Measurements from ENCODE around the gene ABCB9.
A peak's percentile ranks its signal among the peaks of the same experiment; 100 is the strongest.
"Not testable (repeated sequence)": the region's sequence is repeated elsewhere in the genome, so short reads cannot be mapped to it uniquely, and the experiment has no call there.

ABCB9 gene

DNA sequence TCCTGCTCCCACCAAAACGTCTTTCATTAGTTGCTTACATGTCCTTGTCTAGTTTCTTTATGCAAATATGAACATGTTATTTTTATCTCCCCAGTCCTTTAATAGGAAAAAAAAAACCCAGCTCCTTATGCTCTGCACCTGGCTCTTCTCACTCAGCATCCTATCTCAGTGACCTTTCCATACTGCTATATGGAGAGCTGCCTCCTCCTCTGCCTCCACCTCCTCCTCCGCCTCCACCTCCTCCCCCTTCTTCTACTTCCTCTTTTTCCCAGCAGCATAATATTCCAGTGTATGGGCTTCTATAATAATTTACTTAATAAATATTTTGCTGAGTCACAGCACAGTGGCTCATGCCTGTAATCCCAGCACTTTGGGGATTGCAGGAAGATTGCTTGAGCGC, 31.5 kb downstream of the ABCB9 start:
- no peak for DNase-seq

DNA sequence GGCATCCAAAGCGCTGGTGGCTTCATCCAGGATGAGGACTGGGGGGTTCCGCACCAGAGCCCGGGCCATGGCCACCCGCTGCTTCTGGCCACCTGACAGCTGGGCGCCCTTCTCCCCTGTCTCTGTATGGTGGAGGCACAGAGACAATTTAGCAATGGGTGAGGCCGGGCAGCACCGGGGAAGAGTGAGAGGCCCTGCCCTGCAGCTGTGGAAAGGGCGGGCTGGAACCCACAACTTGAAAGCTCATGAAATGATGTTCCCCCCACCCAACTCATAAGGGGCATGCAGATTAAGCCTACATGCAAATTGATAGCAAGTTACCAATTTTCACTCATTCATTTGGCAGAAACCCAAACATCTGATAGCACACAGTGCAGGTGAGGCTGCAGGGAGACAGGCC, 34.1 kb downstream of the ABCB9 start:
- DNase-seq: no peak

DNA sequence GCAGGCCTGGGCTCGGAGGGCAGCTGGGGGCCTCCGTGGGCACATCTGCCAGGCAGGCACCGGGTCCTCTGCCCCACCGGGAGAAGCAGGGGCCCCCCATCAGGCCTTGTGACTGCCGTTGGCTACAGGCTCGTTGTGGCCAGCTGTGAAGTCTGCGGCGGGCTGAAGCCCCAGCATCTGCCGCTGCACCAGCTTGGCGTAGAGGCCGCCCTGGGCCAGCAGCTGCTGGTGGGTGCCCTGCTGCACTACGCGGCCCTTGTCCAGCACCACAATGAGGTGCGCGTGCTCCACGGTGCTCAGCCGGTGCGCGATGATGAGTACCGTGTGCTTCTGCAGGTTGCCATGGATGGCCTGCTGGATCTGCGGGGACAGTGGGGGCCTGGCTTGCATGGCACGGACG, 36.5 kb downstream of the ABCB9 start:
- no peak for DNase-seq

DNA sequence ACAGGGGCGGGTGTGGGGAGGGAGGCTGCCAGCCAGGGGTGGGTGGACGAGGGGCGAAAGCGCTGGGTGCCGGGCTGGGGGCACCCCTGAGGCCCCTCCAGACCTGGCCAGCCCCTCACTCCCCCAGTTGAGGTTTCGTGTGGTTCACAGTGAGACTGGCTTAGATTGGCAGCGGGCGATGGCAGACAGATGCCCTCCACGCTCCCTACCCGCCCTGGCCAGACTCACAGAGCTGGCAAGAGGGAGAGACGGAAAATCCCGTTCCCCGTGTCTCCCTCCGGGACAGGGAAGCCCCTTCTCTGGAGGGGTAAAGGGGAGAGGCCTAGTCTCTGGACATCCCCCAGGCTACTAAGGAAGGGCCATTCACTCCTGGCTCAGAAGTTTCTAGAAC, 37.1 kb downstream of the ABCB9 start:
- DNase-seq: no peak

DNA sequence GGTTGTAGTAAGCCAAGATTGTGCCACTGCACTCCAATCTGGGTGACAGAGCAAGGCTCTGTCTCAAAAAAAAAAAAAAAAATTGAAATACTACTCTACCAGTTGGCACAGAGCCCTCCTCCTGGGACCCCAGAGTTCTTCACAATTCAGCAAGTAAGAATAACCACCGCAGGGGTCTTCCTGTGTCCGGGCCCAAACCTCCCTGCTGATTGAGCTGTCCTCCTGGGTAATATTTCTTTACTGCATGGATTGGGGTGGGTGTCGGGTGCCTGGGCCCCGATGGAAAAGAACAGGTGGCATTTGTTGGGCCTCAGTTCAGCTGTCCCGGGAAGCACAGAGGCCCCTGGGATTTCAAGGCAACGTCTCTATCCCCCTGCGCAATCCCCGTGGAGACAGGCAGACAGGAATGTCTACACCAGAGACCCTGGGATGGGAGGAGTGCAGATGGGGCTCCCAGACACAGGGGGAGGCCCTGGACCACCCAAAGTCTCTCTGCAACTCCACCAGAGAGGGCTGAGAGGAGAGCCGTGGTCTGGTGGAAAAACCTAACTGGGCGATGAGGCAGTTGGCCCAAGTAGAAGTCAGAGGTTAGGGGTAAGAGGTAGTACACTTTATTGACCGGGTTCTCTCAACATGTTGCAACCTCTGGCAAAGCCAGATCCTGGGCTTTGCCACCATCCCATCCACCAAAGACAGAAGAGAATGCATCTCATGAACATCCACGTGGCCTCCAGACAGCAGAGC, 37.7 kb downstream of the ABCB9 start:
- DNase-seq: no peak

DNA sequence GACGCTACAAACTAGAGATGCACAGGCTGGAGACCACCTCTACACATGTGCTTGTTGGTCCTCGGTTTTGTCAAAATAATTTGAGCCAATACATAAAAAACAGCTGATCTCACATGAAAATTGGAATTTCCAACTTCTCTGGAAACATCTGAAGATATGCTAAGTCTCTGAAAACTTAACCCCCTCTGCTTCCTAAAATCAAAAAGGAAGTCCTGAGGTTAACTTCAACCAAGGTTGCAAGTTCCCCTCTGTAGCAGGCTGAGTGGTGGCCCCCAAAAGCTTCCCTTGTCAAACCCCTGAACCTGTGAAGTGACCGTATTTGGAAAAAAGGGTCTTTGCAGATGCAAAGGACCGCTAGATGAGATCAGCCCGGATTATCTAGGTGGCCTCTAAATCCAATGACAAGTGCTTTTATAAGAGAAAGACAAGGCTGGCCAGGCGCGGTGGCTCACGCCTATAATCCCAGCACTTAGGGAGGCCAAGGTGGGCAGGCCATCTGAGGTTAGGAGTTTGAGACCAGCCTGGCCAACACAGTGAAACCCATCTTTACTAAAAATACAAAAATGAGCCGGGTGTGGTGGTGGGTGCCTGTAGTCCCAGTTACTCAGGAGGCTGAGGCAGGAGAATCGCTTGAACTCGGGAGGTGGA, 38.4 kb downstream of the ABCB9 start:
- no peak for DNase-seq

DNA sequence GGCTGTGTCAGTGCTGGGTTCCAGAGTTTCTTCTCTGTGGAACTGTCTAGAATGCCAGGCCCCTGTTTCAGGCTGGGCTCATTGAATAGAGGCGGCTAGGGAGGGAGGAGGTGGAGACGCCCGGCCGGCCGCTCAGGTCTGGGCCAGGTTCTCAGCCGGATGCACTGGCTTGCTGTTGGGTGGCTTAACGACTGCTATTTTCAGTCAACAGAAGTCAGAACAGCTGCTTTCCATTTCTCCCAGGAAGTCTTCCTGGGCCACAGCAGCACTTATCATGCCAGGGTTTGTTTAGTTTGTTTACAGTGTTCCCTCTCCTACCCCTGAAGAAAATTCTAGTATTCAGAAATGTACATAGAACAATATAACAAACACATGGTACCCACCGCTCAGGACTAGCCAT, 44.3 kb downstream of the ABCB9 start:
- no peak for DNase-seq

DNA sequence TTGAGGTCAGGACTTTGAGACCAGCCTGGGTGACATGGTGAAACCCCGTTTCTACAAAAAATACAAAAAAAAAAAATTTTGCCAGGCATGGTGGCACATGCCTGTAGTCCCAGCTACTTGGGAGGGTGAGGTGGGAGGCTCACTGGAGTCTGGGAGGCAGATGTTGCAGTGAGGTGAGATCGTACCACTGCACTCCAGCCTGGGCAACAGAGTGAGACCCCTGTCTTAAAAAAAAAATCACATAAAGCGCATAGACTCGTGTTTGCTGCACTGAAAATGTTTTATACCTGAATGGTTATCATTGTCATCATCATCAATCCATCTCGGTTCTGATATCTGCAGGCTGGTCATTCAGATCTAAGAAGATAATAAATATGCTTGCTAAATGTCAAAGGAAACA, 45.6 kb downstream of the ABCB9 start:
- no peak for DNase-seq

DNA sequence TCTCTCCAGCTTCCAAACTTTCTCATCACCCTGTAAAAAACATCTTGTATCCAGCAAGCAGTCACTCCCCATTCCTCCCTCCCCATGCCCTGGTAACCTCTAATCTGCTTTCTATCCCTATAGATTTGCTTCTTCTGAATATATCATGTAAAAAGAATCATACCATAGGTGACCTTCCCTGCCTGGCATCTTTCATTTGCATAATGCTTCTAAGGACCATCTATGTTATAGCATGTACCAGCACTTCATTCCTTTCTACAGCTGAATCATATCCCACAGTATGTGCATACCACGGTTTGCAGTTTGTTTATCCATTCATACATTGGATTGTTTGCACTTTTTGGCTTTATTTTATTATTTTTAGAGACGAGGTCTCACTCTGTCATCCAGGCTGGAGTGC, 47.4 kb downstream of the ABCB9 start:
- DNase-seq: no peak

DNA sequence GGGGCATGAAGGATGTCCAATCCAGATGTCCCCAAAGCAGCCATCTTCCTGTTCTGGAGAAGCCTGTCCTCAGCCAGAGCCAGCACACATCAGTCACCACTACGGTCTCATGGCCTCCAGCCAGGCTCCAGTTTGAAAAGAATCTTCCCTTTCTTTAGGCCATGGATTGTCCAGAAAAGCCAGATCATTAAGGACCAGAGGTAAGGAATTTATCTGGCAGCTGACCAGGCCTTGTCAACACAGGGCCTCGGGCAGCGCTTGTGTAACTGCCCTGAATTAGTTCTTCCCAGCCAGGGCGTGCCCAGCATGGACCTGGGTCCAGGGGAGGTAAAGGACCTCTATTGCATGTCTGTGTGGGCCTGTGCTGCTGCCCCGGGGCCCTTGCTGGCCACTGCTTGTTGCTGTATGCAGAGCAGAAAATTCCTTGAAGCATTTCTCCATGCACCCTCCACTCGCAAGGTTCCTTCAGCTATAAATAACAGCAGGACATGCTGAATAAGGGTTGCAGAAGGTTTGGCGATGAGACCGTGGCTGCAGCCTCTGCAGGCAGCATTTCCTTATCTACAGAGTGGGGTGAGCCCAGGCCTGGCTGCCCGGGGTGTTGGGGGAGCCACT, 48.6 kb downstream of the ABCB9 start:
- no peak for DNase-seq

DNA sequence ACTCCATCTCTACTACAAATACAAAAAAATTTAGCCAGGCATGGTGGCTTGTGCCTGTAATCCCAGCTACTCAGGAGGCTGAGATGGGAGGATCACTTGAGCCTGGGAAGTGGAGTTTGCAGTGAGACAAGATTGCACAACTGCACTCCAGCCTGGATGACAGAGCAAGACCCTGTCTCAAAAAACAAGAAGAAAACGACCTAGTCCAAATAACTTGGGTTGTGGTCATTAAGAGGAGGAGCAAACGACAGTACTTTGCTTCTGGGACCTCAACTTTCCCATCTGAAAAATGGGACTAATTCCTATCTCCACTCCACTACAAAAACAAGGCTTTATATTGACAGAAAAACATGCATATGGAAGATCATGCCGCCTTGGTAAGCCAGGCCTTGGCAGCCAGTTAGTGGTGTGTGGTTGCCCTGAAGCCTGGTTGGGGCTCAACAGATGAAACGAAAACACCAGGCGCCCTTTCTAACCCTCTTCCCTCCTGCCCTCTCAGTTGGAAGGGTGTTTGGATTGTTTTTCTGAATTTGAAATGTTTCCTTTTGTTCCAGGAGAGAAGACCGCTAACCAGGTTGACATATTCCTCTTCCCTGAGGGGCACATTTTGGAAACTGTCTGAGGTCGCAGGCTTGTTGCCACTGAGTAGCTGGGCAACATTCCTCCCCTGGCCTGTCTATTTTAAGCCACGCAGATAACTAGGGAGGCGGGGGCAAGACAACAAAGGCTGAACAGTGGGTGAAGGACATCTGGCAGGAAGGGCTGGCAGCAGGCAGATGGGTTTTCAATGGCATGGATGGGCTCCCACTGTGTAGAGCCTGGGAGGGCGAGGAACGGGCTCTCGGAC, 56.6 kb downstream of the ABCB9 start:
- DNase-seq: no peak

DNA sequence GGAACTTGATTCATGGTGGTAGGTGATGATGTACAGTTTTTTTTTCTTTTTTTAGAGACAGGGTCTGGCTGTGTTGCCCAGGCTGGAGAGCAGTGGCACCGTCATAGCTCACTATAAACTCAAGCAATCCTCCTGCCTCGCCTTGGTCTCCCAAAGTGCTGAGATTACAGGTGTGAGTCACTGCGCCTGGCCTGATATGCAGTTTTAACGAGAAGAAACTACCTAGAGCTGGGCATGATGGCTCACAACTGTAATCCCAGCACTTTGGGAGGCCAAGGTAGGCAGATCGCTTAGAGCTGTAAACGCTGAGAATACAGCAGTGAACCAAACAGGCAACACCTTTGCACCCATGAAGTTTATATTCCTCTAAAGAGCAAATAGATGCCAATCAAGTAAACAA, 57.3 kb downstream of the ABCB9 start:
- no peak for DNase-seq

DNA sequence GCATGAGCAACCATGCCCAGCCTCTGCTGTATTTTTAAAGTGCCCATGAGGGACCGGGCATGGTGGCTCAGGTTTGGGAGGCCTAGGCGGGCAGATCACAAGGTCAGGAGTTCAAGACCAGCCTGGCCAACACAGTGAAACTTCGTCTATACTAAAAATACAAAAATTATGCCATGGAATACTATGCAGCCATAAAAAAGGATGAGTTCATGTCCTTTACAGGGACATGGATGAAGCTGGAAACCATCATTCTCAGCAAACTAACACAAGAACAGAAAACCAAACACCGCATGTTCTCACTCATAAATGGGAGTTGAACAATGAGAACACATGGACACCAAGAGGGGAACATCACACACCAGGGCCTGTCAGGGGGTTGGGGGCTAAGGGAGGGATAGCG, 61.0 kb downstream of the ABCB9 start:
- not testable (repeated sequence) for DNase-seq

DNA sequence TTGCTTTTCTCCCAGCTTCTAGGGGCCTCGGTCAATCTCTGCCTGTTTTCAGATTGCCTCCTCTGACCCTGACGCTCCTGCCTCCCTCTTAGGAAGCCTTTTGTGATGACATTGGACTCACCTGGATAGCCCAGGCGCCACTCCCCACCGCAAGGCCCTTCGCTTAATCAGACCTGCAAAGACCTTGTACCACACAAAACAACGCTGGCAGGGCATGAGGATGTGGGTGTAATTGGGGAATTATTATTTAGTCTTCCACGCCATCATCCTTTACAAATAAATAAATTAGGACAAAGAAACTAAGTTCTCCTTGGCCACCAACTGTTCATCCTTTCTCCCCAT, 62.6 kb downstream of the ABCB9 start:
- no peak for DNase-seq

DNA sequence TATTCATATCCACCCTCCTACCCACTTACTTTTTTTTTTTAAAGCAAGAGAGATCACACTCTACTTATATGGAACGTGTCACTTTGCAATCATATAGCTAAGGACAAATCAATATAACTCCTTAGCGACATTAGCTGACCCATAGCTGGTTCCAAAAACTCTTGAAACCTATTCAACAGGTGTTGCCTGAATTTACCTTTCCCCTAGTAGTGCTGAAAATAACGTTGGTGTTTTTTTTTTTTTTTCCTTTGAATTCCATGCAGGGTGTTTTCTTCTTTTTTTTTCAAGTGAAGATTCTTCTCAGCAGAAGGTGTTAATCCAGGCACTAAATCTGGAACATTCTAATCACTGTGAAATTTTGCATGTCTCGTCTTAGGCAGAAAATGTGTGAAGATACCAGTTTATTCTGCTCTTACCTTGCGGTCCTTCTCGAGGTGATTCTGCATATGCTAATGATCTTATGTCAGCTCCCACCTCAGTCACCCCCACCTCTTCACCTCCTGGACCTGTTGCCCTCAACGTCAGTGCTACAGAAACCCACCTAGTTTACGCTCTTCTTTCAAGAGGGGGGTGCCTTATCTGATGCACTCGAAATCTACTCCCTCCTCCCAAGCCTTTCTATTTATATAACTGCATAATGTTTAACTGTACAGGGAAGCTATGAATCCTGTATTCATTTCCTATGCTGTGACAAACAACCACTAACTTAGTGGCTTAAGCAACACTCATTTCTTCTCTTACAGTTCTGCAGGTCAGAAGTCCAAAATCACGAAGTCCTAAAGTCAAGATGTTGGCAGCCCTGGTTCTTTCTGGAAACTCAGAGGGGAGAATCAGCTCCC, 63.2 kb downstream of the ABCB9 start:
- no peak for DNase-seq

DNA sequence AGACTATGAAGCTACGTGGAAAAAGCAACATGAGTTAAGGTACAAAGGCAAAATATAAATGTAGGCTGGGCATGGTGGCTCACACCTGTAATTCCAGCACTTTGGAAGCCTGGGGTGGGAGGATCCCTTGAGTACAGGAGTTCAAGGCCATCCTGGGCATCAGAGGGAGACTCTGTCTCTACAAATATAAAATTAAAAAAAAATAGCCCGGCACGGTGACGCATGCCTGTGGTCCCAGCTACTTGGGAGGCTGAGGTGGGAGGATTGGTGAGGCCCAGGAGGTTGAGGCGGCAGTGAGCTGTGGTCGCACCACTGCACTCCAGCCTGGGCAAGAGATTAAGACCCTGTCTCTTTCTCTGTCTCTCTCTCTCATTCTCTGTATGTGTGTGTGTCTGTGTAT, 66.4 kb downstream of the ABCB9 start:
- DNase-seq: no peak

DNA sequence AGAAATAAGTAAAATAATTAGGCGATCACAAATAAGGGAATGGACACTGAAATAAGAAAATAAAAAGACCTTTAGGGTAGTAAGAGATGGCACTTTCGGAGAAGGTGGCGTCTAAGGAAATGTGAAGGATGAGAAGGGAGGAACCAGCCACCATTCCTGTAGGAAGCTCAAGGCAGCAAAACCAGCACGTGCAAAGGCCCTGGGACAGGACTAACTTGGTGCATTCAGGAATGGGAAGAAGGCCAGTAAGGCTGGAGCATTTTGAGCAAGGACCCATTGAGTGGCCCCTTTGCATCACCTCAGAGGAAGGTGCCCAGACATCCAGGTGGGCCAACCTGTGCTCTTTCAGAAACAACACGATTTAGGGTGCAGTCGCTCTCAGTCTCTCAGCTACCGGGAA, 69.6 kb downstream of the ABCB9 start:
- DNase-seq: no peak

DNA sequence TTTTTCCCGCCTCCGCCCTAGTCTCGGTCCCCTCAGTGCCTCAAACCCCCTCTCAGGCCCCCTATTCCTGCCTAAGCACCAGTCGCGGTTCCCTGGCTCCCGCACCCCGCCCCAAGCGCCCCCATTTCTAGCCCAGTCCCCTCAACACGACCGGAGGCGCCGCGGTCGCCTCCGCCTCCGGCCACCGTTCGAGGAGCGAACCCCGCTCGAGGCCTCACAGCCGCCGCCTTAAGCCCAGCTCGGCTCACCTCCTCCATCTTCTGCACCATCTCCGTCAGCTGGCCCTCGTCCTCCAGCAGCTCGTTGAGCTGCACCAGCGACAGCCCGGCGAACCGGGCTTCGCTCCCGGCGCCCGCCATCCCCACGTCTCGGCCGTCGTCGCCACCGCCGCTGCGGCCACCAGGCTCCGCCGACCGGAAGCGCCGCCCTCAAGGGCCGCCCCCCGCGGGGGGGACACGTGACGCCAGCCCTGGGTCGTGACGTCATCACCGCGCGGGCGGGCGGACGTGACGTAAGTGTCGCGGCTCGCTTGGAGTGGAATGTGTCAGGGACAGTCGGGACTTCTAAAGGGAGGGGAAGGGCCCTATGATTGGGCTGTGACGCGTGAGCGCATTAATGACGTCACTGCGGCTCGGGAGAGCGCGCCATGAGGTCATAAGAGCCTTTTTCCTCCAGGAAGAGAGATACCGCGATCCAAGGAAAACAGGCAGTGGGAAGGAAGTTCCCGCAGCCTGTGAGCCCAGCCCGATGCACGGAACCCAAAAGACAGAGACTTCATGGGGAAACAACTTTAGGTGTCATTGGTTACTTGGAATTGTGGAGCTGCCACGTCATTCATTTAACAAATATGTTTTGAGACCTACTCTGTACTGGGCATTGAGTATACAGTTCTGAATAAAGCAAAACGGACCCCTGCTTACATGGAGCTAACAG, 70.3 kb downstream of the ABCB9 start, which contains the start of gene VPS37B:
TSS of gene VPS37B (minus strand) at position 421 of the 933 bp plus-strand sequence. CDS start at position 359, 62 bp downstream.
- DNase-seq: peak; percentile 85

DNA sequence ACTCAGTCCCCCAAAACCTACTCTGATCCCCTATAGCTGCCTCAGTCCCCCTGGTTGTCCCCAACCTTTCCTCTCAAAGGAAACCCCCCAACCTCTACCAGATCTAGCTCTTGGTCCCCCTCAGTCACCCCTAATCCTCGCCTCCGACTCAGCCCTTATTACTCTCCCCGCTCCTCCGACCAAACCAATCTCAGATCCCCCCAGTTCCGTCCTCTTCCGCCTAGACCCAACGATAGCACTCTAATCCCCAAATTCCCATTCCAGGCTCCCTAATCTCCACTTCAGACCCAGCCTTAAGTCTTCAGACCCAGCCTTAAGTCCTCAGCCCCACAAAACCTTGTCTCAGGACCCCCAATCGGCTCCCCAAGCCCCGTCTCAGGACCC, 71.0 kb downstream of the ABCB9 start:
- DNase-seq: no peak

DNA sequence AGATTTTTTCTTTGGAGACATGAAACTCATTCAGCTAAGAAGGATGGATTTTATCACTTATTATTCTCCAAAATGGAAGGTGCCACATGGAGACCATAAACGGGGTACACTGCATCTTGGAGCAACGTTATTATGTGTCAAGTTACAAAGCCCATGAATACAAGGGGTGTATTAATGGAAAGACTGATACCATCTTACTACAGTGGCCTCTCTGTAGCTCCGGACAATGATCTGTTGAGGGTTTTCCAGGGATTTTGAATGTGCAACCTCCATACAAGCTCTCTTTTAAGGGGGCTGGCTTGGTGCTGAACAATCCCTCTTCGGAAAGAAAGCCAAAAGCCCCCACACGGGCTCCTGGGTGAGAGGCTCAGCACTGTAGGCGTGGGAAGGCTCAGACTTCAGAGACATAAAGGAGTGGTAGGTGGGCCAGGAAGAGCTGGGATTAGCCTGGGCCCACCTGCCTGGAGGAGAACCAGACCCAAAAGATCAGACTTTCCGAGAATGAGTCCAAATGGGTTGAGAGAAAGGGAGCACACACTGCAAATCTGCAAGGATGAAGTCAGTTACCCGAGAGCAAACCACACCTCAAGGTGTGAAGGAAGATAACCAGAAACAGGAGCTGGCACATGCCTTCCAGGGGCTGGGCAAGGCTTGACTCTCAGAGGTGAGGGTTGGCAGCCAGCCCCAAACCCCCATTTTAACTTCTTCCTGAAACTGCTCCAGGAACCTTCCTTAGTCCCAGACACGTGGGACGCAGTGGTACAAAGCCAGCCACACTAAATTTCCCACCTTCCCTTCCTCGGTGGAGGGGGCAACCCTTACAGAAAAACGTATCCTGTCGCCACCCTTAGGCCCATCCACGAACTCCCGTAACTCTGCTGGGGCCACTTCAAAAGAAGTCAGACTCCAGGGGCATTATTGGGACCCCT, 71.8 kb downstream of the ABCB9 start:
- DNase-seq: no peak
